GM12873 (cell line): ENCODE measurements around the gene NDUFS1.

Experiments
- TF ChIP-seq, protein P1 (sequence below): IDR thresholded peaks from 2 replicates; pipeline ENCODE4 v1.5.1; 2012; ENCODE audit warnings: low read depth, mild to moderate bottlenecking, moderate library complexity, low read length, control low read depth; ENCODE audit not compliant: insufficient read depth; ENCODE audit errors: missing control alignments

The NDUFS1 gene

DNA sequence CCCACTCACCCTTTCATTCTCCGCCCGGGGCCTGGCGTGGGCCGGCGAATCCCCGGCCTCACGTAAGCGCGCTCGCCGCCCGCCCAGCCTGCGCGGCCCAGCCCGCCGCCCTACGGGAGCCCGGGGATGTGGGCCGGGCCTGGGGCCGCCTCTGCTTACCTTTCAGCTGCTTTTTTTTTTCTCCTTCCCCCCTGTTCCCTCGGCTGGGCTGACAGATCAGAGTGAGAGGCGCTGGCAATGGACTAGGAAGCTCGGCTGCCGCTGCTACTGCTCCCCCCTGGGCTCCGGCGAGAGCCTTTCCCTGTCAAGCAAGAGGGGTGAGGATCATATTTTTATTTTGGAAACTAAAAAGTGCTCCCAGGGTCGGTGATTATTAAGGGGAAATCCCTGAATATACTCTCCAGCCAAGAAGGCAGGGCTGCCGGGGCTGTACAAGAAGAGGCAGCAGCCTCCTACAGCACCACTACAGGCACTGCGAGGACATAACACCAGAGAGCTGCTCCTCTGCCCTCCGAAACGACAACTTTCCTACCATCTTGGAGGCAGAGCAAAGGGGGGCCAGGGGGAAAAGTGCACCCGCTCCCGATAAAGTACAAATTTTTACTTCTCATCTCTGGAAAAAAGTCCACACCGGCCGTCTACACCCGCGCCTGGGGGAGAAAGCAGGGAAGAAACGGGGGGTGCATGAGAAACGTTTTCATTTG is 73.3 kb downstream of the NDUFS1 start, which contains the start of gene INO80D:
INO80D (minus strand) TSS at position 433 of the 704 bp plus-strand sequence. CDS start 23,158 bp downstream, outside the sequence.
- TF ChIP-seq, protein P1, sequence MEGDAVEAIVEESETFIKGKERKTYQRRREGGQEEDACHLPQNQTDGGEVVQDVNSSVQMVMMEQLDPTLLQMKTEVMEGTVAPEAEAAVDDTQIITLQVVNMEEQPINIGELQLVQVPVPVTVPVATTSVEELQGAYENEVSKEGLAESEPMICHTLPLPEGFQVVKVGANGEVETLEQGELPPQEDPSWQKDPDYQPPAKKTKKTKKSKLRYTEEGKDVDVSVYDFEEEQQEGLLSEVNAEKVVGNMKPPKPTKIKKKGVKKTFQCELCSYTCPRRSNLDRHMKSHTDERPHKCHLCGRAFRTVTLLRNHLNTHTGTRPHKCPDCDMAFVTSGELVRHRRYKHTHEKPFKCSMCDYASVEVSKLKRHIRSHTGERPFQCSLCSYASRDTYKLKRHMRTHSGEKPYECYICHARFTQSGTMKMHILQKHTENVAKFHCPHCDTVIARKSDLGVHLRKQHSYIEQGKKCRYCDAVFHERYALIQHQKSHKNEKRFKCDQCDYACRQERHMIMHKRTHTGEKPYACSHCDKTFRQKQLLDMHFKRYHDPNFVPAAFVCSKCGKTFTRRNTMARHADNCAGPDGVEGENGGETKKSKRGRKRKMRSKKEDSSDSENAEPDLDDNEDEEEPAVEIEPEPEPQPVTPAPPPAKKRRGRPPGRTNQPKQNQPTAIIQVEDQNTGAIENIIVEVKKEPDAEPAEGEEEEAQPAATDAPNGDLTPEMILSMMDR, result peak; percentile 75

DNA sequence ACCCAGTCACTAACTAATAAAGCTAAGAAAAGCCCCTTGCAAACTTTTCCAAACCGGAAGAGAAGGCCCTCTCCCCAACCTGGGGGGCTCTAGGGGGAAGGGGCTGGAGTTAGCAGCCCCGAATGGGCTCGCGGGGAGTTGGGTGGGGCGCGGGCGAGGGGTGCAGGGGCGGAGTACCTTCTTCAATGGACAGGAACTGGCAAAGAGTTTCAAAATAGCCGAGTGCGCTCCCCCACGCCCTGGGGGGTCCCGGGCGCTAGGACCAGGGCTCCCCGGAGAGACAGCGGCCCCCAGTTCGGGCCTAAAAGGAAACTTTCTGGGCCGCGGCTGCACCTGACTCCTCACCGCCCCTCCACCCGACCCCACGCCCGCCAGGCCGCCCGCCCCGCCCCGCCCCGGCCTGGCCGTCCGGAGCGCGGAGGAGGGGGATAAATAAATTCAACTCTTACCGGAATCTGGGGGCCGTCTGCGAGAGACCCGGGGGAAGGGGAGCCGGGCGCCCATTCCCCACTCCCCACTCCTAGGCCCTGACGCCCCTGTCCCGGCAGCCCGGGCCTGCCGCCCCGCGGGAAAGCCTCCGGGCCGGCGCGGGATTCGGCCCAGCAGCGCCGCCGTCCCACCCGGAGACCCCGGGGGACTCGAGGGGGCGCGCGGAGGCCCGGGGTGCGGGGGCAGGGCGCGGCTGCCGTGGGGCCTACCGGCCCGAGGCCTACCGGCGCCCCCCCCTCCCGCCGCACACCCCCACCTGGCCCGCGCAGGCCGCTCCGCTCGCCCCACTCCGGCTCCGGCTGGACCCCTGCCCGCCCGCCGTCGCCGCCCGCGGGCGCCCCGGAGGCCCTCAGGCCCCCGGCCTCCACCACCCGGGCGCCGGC is 74.1 kb downstream of the NDUFS1 start:
- TF ChIP-seq, protein P1, result no peak

DNA sequence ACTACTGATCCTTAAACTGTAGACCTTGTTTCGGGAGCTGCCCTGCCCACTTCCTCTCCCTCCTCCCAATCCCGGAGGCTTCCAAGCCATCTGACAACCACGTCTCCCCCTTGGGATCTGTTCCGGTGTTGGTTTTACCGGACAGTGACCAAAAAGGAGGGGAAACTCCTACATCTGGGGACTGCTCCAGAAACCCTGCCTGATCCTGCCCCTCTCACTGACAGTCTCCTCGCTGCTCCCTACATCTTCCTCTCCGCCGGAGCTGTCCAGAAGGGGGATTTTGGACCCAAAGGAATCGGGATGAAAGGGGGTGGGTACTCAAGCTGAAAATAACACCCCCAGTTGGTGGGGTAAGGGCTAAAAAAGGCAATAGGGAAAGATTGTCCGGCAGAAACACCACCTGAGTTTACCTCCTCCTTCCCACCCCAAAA is 74.8 kb downstream of the NDUFS1 start:
- TF ChIP-seq, protein P1, result no peak

DNA sequence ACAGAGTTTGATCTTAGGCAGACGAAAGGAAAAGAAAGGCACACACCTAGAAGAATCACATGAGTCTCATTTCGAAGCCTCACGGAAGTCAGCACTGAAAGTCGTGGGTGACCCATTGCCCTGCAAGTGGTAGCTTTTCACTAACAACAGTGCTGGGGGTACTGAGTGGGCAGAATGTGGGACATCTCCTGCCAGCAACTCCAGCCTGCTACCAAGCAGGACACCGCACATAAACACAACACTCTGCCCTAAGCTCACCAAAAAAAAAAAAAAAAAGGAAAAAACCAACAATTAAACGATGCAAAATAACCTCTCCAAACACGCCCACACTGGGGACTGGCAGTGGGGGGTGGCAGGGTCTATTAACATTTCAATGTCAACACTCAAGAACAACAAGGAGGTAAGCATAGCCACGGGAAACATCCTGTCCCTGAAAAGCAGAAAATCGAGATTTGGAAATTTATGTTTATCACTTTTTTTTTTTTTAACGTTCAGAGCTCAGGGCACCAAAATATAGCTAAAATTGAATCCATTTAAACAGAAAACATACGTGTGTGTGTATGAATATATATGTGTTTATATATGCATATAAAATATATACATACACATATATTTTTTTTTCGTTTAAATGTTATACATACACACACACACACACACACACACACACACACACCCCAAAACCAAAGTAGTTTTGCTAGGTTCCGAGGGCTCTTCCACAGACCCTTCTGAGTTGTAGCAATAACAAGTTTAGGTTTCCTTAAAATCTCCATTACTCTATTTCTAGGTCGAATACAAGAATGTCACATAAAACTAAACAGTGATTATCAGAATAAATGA is 75.4 kb downstream of the NDUFS1 start:
- TF ChIP-seq, protein P1, result no peak

DNA sequence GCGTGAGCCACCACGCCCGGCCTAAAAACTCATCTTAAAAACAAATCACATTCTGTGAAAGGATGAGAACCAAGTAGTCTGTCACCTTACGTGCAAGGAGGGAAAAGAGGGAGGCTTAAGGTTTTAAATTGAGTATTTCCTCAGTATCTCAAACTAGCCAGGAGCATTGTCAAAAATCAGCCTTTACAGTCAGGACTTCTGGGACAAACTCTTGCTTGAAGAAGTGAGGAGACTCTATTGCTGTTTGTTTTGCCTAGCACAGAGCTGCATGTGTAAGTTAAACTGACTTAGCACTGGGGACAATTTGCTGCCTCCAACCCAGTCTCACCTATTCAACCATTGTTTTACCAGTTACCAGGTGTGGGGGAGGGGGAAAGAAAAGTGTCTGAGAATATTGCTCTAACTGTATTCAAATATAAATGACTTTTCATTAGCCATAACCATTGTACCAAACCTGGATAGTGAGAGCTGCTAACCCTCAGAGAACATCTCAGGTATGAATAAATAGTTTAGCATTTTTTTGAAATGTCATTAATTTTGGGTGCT is 76.9 kb downstream of the NDUFS1 start:
- TF ChIP-seq, protein P1, result no peak

DNA sequence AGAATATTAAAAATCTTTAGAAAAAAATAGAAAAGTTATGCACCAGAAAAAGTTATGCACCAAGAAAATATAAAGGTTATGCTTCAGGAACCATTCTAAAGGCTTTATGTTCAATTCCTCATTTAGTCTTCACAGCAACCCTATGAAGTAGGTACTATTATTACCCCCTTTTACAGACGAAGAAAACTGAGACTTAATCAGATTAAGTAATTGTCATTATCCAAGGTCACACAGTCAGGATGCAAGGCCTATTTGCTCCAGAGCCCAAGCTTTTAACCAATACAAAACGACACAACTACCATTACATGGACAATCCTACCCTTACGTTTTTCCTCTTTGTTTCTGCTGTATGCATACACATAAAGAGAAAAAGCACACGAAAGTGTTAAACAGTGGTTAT is 78.3 kb downstream of the NDUFS1 start:
- TF ChIP-seq, protein P1, result no peak
